ENCODE measurements around the gene SRL.

The SRL gene

GRCh38 chr16:4241928-4242283 lies at the start of gene SRL:
TSS of gene SRL (minus strand) at chr16:4242080. CDS start at chr16:4242067, 13 bp downstream.
- DNase-seq = no peak

- DNase-seq = no peak
Observed at GRCh38 chr16:4290236-4290830, 48.5 kb upstream of the SRL start.

DNA sequence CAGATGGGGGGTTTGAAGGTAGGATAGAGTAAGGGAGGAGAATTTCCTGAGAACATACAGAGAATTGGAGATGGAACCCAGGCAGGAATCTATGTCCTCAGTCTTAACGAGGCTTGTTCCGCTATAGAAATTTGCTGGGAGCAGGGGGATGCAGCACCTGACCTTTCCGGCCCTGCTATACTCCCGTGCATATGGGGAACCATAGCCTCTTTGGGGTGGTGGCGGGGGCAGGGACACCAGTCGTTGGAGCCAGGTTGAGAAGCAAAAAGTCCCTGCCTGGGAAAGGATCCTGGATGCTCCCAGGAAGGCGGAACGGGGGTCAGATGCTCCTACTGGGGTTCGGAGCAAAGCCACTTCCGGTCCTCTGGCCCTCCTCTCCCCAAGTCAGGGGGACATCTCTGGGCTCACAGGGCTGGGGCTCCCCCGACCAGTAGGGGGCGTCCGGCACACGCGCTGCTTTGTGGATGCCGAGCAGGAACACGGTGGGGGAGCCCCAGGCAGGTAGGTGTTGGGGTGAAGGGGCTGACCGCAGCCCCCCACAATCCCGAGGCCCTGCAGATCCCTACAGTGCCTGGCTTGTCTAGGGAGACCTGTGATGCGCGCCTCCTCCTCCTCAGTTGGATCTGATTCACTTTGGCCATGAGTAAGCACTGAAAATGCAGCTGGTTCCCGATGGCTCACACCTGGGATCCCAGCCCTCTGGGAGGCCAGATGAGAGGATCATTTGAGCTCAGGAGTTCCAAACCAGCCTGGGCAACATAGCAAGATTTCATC lies 46.5 kb upstream of the SRL start:
- no peak for DNase-seq

- DNase-seq = no peak
Observed at GRCh38 chr16:4285167-4285566, 43.3 kb upstream of the SRL start.

GRCh38 chr16:4283939-4284338 lies 42.1 kb upstream of the SRL start:
- no peak for DNase-seq

DNA sequence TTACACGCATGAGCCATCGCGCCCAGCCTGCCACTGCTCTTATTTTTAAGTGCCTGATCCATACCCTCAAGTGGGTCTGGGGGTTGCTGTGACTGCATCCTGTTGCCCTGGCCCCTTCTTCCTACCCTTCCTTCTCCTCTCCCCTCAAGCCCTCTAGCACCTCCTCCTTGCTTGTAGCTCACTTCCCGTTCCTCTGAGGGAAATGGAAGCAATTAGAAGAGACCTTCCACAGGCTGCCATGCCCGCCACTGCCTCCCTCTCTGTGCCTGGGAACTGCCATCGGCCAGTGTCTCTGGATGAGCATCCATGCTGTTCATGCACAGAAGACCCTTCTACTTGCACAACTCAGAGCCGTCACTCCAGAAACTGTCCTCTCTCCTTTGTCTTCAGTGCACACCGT lies 41.6 kb upstream of the SRL start:
- DNase-seq = no peak

DNA sequence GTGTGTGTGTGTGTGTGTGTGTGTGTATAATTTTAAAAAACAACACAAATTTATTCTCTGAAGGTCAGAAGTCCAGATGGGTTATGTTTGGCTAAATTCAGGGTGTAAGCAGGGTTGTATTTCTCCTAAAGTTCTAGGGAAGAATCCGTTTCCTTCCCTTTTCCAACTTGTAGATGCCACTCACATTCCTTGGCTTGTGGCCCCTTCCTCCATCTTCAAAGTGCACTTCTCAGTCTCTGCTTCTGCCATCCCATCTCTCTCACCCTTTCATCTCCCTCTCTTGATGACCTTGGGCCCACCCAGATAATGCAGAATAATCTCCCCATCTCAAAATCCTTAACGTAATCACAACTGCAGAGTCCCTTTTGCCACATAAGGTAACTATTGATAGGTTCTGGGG lies 38.7 kb upstream of the SRL start:
- DNase-seq = no peak

DNA sequence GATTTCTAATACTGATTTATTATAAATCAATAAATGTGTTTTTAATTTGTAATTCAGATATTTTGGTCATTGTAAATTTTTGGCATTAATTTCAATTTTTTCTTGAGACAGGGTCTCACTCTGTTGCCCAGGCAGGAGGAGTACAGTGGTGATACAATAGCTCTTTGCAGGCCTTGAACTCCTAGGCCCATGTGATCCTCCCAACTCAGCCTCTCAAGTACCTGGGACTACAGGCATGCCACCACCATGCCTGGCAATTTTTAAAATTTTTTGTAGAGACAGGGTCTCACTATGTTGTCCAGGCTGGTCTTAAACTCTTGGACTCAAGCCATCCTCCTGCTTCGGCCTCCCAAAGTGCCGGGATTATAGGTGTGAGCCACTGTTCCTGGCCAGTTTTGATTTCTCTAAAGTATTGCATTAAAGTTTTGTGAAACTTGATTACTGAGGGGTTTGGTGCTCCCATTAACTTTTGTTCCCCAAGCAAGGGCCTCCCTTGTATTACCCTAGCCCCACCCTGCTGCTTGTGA lies 36.2 kb upstream of the SRL start:
- no peak for DNase-seq

GRCh38 chr16:4275861-4276260 lies 34.0 kb upstream of the SRL start:
- no peak for DNase-seq

DNA sequence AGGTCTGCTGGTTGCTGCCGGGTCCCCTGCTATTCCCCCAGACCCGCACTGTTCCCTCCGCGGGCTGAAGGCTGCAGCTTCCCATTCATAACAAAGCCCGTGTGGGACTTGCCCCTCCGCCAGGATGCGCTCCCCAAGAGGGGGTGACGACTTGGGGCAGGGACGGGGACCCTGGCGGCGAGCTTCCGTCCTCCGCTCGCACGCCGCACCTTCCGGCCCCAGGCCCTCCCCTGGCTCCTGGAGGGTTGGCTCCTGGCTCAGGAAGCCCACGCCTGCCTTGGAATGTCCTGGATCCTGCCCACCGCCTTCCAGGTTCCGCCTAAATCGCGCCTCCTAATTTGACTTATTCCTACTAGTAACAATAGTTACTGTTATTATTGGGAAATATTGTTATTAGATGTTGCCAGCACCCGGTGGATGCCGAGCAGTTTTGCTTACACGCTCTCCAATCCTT lies 32.0 kb upstream of the SRL start:
- no peak for DNase-seq

- DNase-seq = no peak
Observed at GRCh38 chr16:4272114-4272956, 30.5 kb upstream of the SRL start.

- DNase-seq = peak; percentile 75
Observed at GRCh38 chr16:4271176-4272113, 29.6 kb upstream of the SRL start.

DNA sequence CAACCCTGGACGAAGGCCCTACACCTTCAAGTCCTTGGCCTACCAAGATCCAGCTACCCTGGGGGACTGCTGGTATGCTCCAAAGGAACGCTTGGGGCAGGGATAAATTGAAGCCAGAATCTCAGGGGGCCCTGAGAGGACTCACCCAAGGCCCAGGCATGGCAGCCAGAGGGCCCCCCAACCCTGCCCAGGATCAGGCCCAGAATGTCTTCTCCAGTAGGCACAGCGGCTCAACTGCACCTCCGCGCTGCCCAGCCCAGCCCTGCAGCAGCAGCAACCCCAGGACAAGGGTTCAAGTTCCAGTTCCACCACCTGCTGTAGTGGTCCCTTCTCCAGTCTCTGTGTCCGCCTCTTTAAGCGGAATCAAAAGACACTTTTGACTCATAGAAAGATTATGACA lies 28.7 kb upstream of the SRL start:
- no peak for DNase-seq

- DNase-seq = no peak
Observed at GRCh38 chr16:4270091-4270490, 28.2 kb upstream of the SRL start.

- no peak for DNase-seq
Observed at GRCh38 chr16:4266372-4266771, 24.5 kb upstream of the SRL start.

DNA sequence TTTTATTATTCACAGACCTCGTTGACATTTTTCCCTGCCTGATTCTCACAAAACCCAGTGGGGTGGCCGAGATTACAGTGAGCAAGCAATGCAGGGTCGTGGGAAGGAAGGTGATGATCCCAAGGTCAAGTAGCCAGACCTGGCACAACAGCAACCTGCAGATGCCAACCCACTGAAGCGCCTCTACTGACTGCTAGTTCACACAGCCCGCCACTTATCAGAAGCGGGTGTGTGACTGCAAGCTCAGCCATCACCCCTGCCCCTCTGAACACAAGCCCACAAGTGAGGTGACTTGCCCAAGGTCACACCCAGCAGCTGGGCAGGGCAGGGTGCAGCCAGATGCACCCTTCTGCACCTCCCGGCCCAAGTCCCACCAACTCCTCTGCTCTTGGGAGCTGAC lies 23.8 kb upstream of the SRL start:
- no peak for DNase-seq

- DNase-seq = no peak
Observed at GRCh38 chr16:4264546-4264945, 22.7 kb upstream of the SRL start.

DNA sequence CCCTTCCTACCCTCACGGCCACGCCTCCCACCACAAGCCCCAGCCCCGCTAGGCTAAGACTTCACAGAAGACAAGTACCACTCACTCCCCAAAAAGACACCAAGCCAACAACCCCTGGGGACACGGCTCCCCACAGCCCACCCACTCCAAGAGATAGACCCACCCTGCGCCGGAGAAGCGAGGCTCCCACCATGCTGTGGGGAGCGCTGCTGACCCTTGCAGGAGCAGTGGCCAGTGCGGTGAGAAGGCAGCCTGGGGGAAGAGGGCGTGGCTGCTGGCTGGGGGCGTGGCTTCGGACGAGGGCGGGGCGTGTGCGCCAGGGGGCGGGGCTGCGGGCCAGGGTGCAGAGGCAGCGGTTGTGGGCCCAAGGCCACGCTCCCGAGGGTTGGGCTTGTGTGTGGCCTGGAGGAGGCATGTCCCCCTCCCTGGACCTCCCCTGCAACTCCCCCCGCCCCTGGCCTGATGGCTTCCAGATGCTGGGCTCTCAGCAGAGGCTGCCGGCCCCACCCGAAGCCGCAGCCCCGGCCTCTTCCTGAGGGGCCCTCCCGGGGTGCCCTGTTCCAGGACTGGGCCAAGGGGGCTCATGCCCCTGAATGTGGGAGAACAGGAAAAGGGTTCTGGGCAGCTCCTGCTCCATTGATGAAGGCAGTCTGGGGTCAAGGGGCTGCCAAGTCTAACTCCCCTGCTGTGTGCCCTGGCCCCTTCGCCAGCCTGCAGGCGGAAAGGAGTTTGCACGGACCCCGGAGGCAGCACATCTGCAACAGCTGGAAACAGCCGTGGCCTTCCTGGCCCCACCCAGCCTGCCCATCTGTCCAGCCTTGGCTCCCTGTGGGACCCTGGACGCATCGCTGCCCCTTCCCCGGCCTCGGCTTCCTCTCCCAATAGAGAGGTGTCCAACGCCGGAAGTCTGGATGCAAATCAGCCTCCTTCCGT lies 21.9 kb upstream of the SRL start:
- no peak for DNase-seq

DNA sequence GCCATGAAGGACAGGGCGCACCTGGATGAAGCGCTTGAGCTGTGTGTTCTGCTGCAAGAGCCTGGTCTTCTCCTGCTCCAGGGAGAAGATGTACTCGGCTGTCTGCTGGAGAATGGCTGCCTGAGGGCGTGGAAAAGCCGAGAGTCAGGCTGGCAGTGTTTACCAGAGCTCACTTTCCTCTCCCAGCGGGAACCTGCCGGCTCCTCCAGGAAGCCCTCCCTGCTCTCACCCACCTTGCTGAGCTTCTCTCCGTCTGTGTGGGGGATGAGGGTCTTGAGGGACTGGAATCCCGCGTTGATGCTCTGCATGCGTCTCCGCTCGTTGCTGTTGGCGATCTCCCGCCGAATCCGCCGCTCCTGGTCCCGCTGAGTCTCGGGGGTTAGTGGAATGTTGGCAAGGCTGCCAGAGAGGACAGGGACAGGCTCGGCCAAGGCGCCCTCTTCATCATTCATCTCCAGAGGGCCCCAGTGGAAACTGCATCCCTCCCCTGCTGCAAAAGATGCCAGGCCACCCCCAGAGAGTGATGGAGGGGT lies 20.5 kb upstream of the SRL start:
- no peak for DNase-seq

- no peak for DNase-seq
Observed at GRCh38 chr16:4261557-4262172, 19.8 kb upstream of the SRL start.

DNA sequence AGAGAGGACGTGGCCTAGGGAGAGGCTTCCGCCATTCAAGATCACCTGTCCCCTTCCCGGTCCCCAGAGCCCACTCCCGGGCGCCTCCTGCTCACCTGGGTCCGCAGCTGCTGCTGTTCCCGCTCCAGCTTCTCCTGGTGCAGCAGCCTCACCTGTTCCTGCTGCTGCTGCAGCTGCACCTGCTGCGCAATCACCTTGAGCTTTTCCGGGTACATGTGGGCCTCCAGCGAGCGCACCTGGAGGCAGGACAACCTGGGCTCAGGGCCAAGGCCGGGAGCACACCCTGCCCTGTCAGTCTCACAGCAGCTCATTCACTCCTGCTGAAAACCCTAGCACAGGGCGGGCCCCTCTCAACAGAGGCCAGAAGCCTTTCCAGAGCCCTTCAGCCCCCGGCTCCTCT lies 18.5 kb upstream of the SRL start:
- peak; percentile 91 for DNase-seq
